ENCODE data around the gene PORCN. TPM values are rescaled to one million over a fixed set of nuclear protein-coding genes. Genes with fewer than 3 reads are reported as not detected.
A peak's percentile ranks its signal among the peaks of the same experiment; 100 is the strongest.

Gene PORCN
- total RNA-seq, 1 experiment from 2014 or later: 12.9 TPM

- RAD21 ChIA-PET (ENCODE audit: low non-redundant PET in 1 of 2, low total read pairs in 2 of 2, uncharacterized antibody in 2 of 2, unreplicated experiment in 2 of 2): no interaction called here
- no peak for TF ChIP-seq FOSL1 (IDR thresholded peaks at IDR 0.05; ENCODE audit: low read depth)
- no peak for TF ChIP-seq ATF3 (IDR thresholded peaks at IDR 0.05)
- TF ChIP-seq CTCF (IDR thresholded peaks at IDR 0.05 in 2 of 3, conservative IDR thresholded peaks at IDR 0.05 in 1 of 3; ENCODE audit: borderline replicate concordance in 1 of 3, insufficient read depth in 1 of 3, low read depth in 2 of 3, low read length in 2 of 3): no peak
- no peak for TF ChIP-seq ZNF274 (IDR thresholded peaks at IDR 0.05; ENCODE audit: low read depth, low read length)
- TF ChIP-seq REST (IDR thresholded peaks at IDR 0.05; ENCODE audit: low read depth): no peak
- no peak overlapping the region for H3K9ac ChIP-seq (ENCODE audit: low read length)
- H3K36me3 ChIP-seq (ENCODE audit: control insufficient read depth in 1 of 2, insufficient read depth in 2 of 2, low read length in 2 of 2): no peaks in the 10 kb centered on the region
- H3K9me3 ChIP-seq (ENCODE audit: control insufficient read depth in 1 of 2, insufficient read depth in 1 of 2, low read depth in 1 of 2, low read length in 2 of 2): no peaks in the 10 kb centered on the region
- H3K4me3 ChIP-seq (replicated peaks in 1 of 2; ENCODE audit: low read depth in 1 of 2, low read length in 2 of 2): no peak overlapping the region
- H3K4me1 ChIP-seq (ENCODE audit: control insufficient read depth in 1 of 2, insufficient read depth in 2 of 2, low read length in 2 of 2): peaks cover 12 to 48% of the 10 kb centered on the region in 2 experiments
- no peak overlapping the region for H3K27ac ChIP-seq (ENCODE audit: low read depth, low read length)
- intact Hi-C loops (cut with micrococcal nuclease): loop anchor here (10.0 kb wide), 2 partner anchors 642 to 932 kb away; partner anchors contain the start of gene ARAF
- no TSS peak for BruUV-seq (replicated peaks)
- POLR2A ChIA-PET: interaction anchor here (1.0 kb wide), 1 partner anchor 12 kb away, joined by 3 read pairs; no protein-coding TSS in a partner anchor
- H3K4me2 ChIP-seq (ENCODE audit: low read length): peak overlapping the region; percentile 30; the same call in 1 of the 2 replicates
- H2AFZ ChIP-seq (ENCODE audit: low read depth, low read length, poor library complexity, severe bottlenecking): no peak overlapping the region
- no peak for DNase-seq (ENCODE audit: low read depth, low spot score)
- no peaks in the 10 kb centered on the region for H3K79me2 ChIP-seq (ENCODE audit: insufficient read depth, low read length)
- no peaks in the 10 kb centered on the region for H3K27me3 ChIP-seq (ENCODE audit: insufficient read depth, low read length)
- CTCF ChIA-PET: no interaction called here
- H3K9me2 ChIP-seq (ENCODE audit: insufficient read depth): no peaks in the 10 kb centered on the region
- H4K20me1 ChIP-seq (ENCODE audit: insufficient read depth): no peaks in the 10 kb centered on the region
- peak; percentile 43 for ATAC-seq
Observed at GRCh38 chrX:48496660-48497059, 12.1 kb upstream of the PORCN start.
